ENCODE data around the gene SLC39A12. TPM values are rescaled to one million over a fixed set of nuclear protein-coding genes. Genes with fewer than 3 reads are reported as not detected.

Gene SLC39A12
- total and polyA plus RNA-seq, 2 of the 13 experiments (the other 11 are each of a cell fraction or from before 2014, with no cell fraction given): not detected

- CTCF ChIA-PET (ENCODE audit: low intra/inter-chr PET ratio, low total read pairs): no interaction called here
- FAIRE-seq: no peak
- no peak overlapping the region for H3K4me3 ChIP-seq (replicated peaks in 1 of 3; ENCODE audit: insufficient read depth in 1 of 3, low read depth in 2 of 3, low read length in 3 of 3)
- POLR2A ChIA-PET: no interaction called here
- H4K20me1 ChIP-seq (ENCODE audit: insufficient read depth, low read length): no peaks in the 10 kb centered on the region
- BruUV-seq (replicated peaks): no TSS peak
- no peaks in the 10 kb centered on the region for H3K36me3 ChIP-seq (replicated peaks in 1 of 2; ENCODE audit: control insufficient read depth in 1 of 2, insufficient read depth in 2 of 2, low read length in 2 of 2)
- no peaks in the 10 kb centered on the region for H3K4me1 ChIP-seq (ENCODE audit: insufficient read depth, low read length)
- in situ Hi-C loops (cut with HindIII; ENCODE audit: extremely low pct_ligation_motif_present, low pct_unique_long_range_greater_than_20kb) (loop anchor here (10.0 kb wide), 1 partner anchor 296 kb away; no protein-coding TSS in a partner anchor), intact Hi-C loops (cut with micrococcal nuclease; ENCODE audit: unreplicated experiment) (no loop called here)
- no peak overlapping the region for H2AFZ ChIP-seq (ENCODE audit: low read length)
- H3K27ac ChIP-seq (ENCODE audit: extremely low read length, insufficient read depth, low read length): no peak overlapping the region
- no peak for ATAC-seq
- H3K79me2 ChIP-seq (ENCODE audit: insufficient read depth, low read length): no peaks in the 10 kb centered on the region
- no peaks in the 10 kb centered on the region for H3K9me3 ChIP-seq (ENCODE audit: low read length)
- H3K9ac ChIP-seq (ENCODE audit: insufficient read depth, low read depth, low read length): no peak overlapping the region
- TF ChIP-seq, protein P1, sequence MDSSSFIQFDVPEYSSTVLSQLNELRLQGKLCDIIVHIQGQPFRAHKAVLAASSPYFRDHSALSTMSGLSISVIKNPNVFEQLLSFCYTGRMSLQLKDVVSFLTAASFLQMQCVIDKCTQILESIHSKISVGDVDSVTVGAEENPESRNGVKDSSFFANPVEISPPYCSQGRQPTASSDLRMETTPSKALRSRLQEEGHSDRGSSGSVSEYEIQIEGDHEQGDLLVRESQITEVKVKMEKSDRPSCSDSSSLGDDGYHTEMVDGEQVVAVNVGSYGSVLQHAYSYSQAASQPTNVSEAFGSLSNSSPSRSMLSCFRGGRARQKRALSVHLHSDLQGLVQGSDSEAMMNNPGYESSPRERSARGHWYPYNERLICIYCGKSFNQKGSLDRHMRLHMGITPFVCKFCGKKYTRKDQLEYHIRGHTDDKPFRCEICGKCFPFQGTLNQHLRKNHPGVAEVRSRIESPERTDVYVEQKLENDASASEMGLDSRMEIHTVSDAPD (CRISPR knock-in tag; IDR thresholded peaks at IDR 0.05): no peak
- TF ChIP-seq MAFG (CRISPR knock-in tag; IDR thresholded peaks at IDR 0.05) (no peak), ZSCAN31 (CRISPR knock-in tag; IDR thresholded peaks at IDR 0.05; ENCODE audit: low read depth) (no peak), HNRNPH1 (optimal IDR thresholded peaks at IDR 0.05; ENCODE audit: low read depth, low read length) (no peak), HDAC6 (IDR thresholded peaks at IDR 0.05; ENCODE audit: low read depth, low read length) (no peak), ZNF552 (CRISPR knock-in tag; IDR thresholded peaks at IDR 0.05; ENCODE audit: borderline replicate concordance) (no peak), SIN3B (IDR thresholded peaks at IDR 0.05; ENCODE audit: low read length) (no peak), XBP1 (CRISPR knock-in tag; IDR thresholded peaks at IDR 0.05) (no peak), ZNF484 (CRISPR knock-in tag; IDR thresholded peaks at IDR 0.05; ENCODE audit: borderline replicate concordance, low read depth) (no peak), GRHL1 (CRISPR knock-in tag; conservative IDR thresholded peaks at IDR 0.05) (no peak), GATAD2A (CRISPR knock-in tag; IDR thresholded peaks at IDR 0.05) (no peak), TMF1 (CRISPR knock-in tag; IDR thresholded peaks at IDR 0.05; ENCODE audit: low read depth) (no peak)
- 12% methylated on average over 12 of the region's 12 CpGs for WGBS (ENCODE audit: low lambda C conversion rate)
- DNase-seq (ENCODE audit: low spot score): no peak
- H3K4me2 ChIP-seq (ENCODE audit: low read depth, low read length): no peak overlapping the region
- no peaks in the 10 kb centered on the region for H3K27me3 ChIP-seq (ENCODE audit: control insufficient read depth in 1 of 2, insufficient read depth in 2 of 2, low read length in 2 of 2)
Measured at GRCh38 chr10:17918187-17918903, 33.4 kb upstream of the SLC39A12 start.

All from HepG2 (cell line).